Measurements from ENCODE around the gene IL9. TPM values are rescaled to one million over a fixed set of nuclear protein-coding genes. Genes with fewer than 3 reads are reported as not detected.

IL9 gene
- total RNA-seq, 1 donor, result not detected

GRCh38 chr5:135881244-135881643 lies 14.4 kb downstream of the IL9 start:
- Histone ChIP-seq H3K79me2 (ENCODE audit: insufficient read depth, low read length) (no peaks in the 10 kb centered on the region), H3K27ac (ENCODE audit: low read depth, low read length) (no peak overlapping the region), H3K4me2 (ENCODE audit: insufficient read depth, low read length) (no peak overlapping the region), H4K20me1 (ENCODE audit: insufficient read depth, low read length) (no peaks in the 10 kb centered on the region), H2AFZ (ENCODE audit: low read length) (no peak overlapping the region), H3K27me3 (ENCODE audit: insufficient read depth, low read length) (peaks cover 24% of the 10 kb centered on the region), H3K36me3 (ENCODE audit: insufficient read depth, low read length) (no peaks in the 10 kb centered on the region), H3K4me3 (ENCODE audit: insufficient read depth, low read length) (no peak overlapping the region), H3K9me3 (ENCODE audit: low read depth, low read length) (no peaks in the 10 kb centered on the region), H3K4me1 (ENCODE audit: insufficient read depth, low read length) (no peaks in the 10 kb centered on the region)
- peak; percentile 66 for DNase-seq (ENCODE audit: insufficient read length, low spot score, missing footprints)
- no peak for TF ChIP-seq CTCF (IDR thresholded peaks at IDR 0.05; ENCODE audit: extremely low read depth, low read depth, low read length)

- Histone ChIP-seq H2AFZ (ENCODE audit: low read length) (no peak overlapping the region), H3K27ac (ENCODE audit: low read depth, low read length) (no peak overlapping the region), H3K9me3 (ENCODE audit: low read depth, low read length) (no peaks in the 10 kb centered on the region), H3K4me1 (ENCODE audit: insufficient read depth, low read length) (no peaks in the 10 kb centered on the region), H4K20me1 (ENCODE audit: insufficient read depth, low read length) (no peaks in the 10 kb centered on the region), H3K4me2 (ENCODE audit: insufficient read depth, low read length) (no peak overlapping the region), H3K79me2 (ENCODE audit: insufficient read depth, low read length) (no peaks in the 10 kb centered on the region), H3K4me3 (ENCODE audit: insufficient read depth, low read length) (no peak overlapping the region), H3K36me3 (ENCODE audit: insufficient read depth, low read length) (no peaks in the 10 kb centered on the region), H3K27me3 (ENCODE audit: insufficient read depth, low read length) (peaks cover 24% of the 10 kb centered on the region)
- TF ChIP-seq CTCF (IDR thresholded peaks at IDR 0.05; ENCODE audit: extremely low read depth, low read depth, low read length), result no peak
- peak; percentile 68 for DNase-seq (ENCODE audit: insufficient read length, low spot score, missing footprints)
Measured at GRCh38 chr5:135880801-135881200, 14.8 kb downstream of the IL9 start.

GRCh38 chr5:135880278-135880677 lies 15.4 kb downstream of the IL9 start:
- peak; percentile 28 for TF ChIP-seq CTCF (IDR thresholded peaks at IDR 0.05; ENCODE audit: extremely low read depth, low read depth, low read length)
- H3K9me3 ChIP-seq (ENCODE audit: low read depth, low read length), result no peaks in the 10 kb centered on the region
- H3K27ac ChIP-seq (ENCODE audit: low read depth, low read length), result no peak overlapping the region
- no peak overlapping the region for H2AFZ ChIP-seq (ENCODE audit: low read length)
- H3K27me3 ChIP-seq (ENCODE audit: insufficient read depth, low read length), result peaks cover 27% of the 10 kb centered on the region
- DNase-seq (ENCODE audit: insufficient read length, low spot score, missing footprints), result peak; percentile 73
- H3K4me1 ChIP-seq (ENCODE audit: insufficient read depth, low read length), result no peaks in the 10 kb centered on the region
- no peak overlapping the region for H3K4me3 ChIP-seq (ENCODE audit: insufficient read depth, low read length)
- no peaks in the 10 kb centered on the region for H4K20me1 ChIP-seq (ENCODE audit: insufficient read depth, low read length)
- H3K79me2 ChIP-seq (ENCODE audit: insufficient read depth, low read length), result no peaks in the 10 kb centered on the region
- H3K36me3 ChIP-seq (ENCODE audit: insufficient read depth, low read length), result no peaks in the 10 kb centered on the region
- H3K4me2 ChIP-seq (ENCODE audit: insufficient read depth, low read length), result no peak overlapping the region

- Histone ChIP-seq H3K27ac (ENCODE audit: low read depth, low read length) (no peak overlapping the region), H3K36me3 (ENCODE audit: insufficient read depth, low read length) (no peaks in the 10 kb centered on the region), H4K20me1 (ENCODE audit: insufficient read depth, low read length) (no peaks in the 10 kb centered on the region), H3K79me2 (ENCODE audit: insufficient read depth, low read length) (no peaks in the 10 kb centered on the region), H2AFZ (ENCODE audit: low read length) (no peak overlapping the region), H3K4me1 (ENCODE audit: insufficient read depth, low read length) (no peaks in the 10 kb centered on the region), H3K27me3 (ENCODE audit: insufficient read depth, low read length) (peaks cover 27% of the 10 kb centered on the region), H3K4me3 (ENCODE audit: insufficient read depth, low read length) (no peak overlapping the region), H3K9me3 (ENCODE audit: low read depth, low read length) (no peaks in the 10 kb centered on the region), H3K4me2 (ENCODE audit: insufficient read depth, low read length) (no peak overlapping the region)
- no peak for TF ChIP-seq CTCF (IDR thresholded peaks at IDR 0.05; ENCODE audit: extremely low read depth, low read depth, low read length)
- peak; percentile 76 for DNase-seq (ENCODE audit: insufficient read length, low spot score, missing footprints)
Measured at GRCh38 chr5:135879591-135879990, 16.1 kb downstream of the IL9 start.
